Caco-2 (cell line): Measurements from ENCODE around the gene NRDC. TPM values are rescaled to one million over a fixed set of nuclear protein-coding genes. Genes with fewer than 3 reads are reported as not detected.

Experiments used
- BruUV-seq: library from RNA; stranded (reverse); fragments of 400-500 nt; replicated peaks from 2 replicates; lab custom pipeline; 2021; lab: Mats Ljungman, UMichigan
- CTCF ChIA-PET: fragments of 300-600 bp; sonication (Branson Sonifier 250); formaldehyde crosslinking; loops from one replicate; lab custom pipeline; 2022; ENCODE audit warnings: antibody characterized with exemption; lab: Charles Lee
- POLR2A ChIA-PET: fragments of 300-600 bp; sonication (Branson Sonifier 250); formaldehyde crosslinking; loops from one replicate; lab custom pipeline; 2022; ENCODE audit warnings: antibody characterized with exemption; lab: Charles Lee
- DNase-seq, 2 experiments: peaks; one replicate each; pipeline versions ENCODE4 v3.0.0 to v3.0.0-alpha.2; 2020 to 2022
- H3K27me3 ChIP-seq: replicated peaks from 2 replicates; pipeline ENCODE4 v1.6.0; 2011; ENCODE audit warnings: low read length; ENCODE audit not compliant: control insufficient read depth, insufficient read depth
- H3K36me3 ChIP-seq: 2 replicates; pipeline ENCODE4 v1.5.1; 2011; ENCODE audit warnings: low read length; ENCODE audit not compliant: control insufficient read depth, insufficient read depth
- H3K4me1 ChIP-seq: fragments of 250-450 bp; sonication (Bioruptor Pico); 2 replicates; pipeline ENCODE4 v1.5.1; 2020; ENCODE audit warnings: mild to moderate bottlenecking
- H3K4me3 ChIP-seq: 2 replicates; pipeline ENCODE4 v1.5.1; 2011; ENCODE audit warnings: low read depth, mild to moderate bottlenecking, control low read depth, low read length
- H3K9me3 ChIP-seq: fragments of 250-450 bp; sonication (Bioruptor Pico); 2 replicates; pipeline ENCODE4 v1.5.1; 2020; ENCODE audit warnings: mild to moderate bottlenecking, moderate library complexity
- H3K27ac Mint-ChIP-seq: one replicate; pipeline ENCODE4 v1.8.0; 2022; ENCODE audit warnings: mixed read lengths; ENCODE audit not compliant: unreplicated experiment
- H3K27me3 Mint-ChIP-seq: one replicate; pipeline ENCODE4 v1.8.0; 2022; ENCODE audit warnings: mixed read lengths; ENCODE audit not compliant: insufficient read depth, unreplicated experiment
- H3K36me3 Mint-ChIP-seq: one replicate; pipeline ENCODE4 v1.8.0; 2022; ENCODE audit warnings: mild to moderate bottlenecking, mixed read lengths; ENCODE audit not compliant: insufficient read depth, unreplicated experiment
- H3K4me1 Mint-ChIP-seq: one replicate; pipeline ENCODE4 v1.8.0; 2022; ENCODE audit warnings: low read depth, mixed read lengths; ENCODE audit not compliant: unreplicated experiment
- H3K4me3 Mint-ChIP-seq: one replicate; pipeline ENCODE4 v1.8.0; 2022; ENCODE audit warnings: mild to moderate bottlenecking, moderate library complexity, mixed read lengths; ENCODE audit not compliant: unreplicated experiment
- H3K9me3 Mint-ChIP-seq: one replicate; pipeline ENCODE4 v1.8.0; 2022; ENCODE audit warnings: mixed read lengths; ENCODE audit not compliant: unreplicated experiment
- CTCF ChIP-seq, 2 experiments: fragments of 200-600 bp in 1 of 2; IDR thresholded peaks; 1 replicate in 1 of 2; 2 replicates in 1 of 2; pipeline versions ENCODE4 v1.5.1 to v1.8.0; 2011 to 2022; ENCODE audit warnings: antibody characterized with exemption in 1 of 2, control low read depth in 1 of 2, inconsistent platforms in 1 of 2, low read depth in 1 of 2, low read length in 1 of 2, mild to moderate bottlenecking in 1 of 2, moderate library complexity in 1 of 2; ENCODE audit not compliant: insufficient read depth in 1 of 2, severe bottlenecking in 1 of 2, unreplicated experiment in 1 of 2
- intact Hi-C: fragments of 100-400 bp; cut with micrococcal nuclease; formaldehyde crosslinking; loops from one replicate; pipeline ENCODE4 v1.10.0; 2022; ENCODE audit not compliant: unreplicated experiment
- total RNA-seq: library from RNA; stranded (reverse); gene quantifications from 2 replicates; pipeline ENCODE4 v1.2.3, GENCODE V29; 2022

The NRDC gene
- total RNA-seq, 1 experiment from 2014 or later = 109 TPM

GRCh38 chr1:51878308-51878615 lies 265 bp downstream of the NRDC start:
- BruUV-seq = no TSS peak
- no peaks in the 10 kb centered on the region for H3K9me3 Mint-ChIP-seq
- no peak overlapping the region for H3K4me3 Mint-ChIP-seq
- no peak for DNase-seq
- no peak for TF ChIP-seq CTCF (IDR thresholded peaks at IDR 0.05; ENCODE audit: insufficient read depth in 1 of 2, low read depth in 1 of 2, low read length in 1 of 2, severe bottlenecking in 1 of 2, unreplicated experiment in 1 of 2)
- peaks cover 4% of the 10 kb centered on the region for H3K27me3 Mint-ChIP-seq
- POLR2A ChIA-PET = no interaction called here
- H3K9me3 ChIP-seq = no peaks in the 10 kb centered on the region
- CTCF ChIA-PET = interaction anchor here (1.3 kb wide), 1 partner anchor 177 kb away, joined by 3 read pairs; the partner anchor contains the start of gene TXNDC12
- H3K27ac Mint-ChIP-seq = no peak overlapping the region
- H3K27me3 ChIP-seq = no peaks in the 10 kb centered on the region
- no peaks in the 10 kb centered on the region for H3K4me1 Mint-ChIP-seq
- intact Hi-C loops = no loop called here
- peak overlapping the region; percentile 92 for H3K4me3 ChIP-seq
- no peaks in the 10 kb centered on the region for H3K36me3 ChIP-seq
- H3K4me1 ChIP-seq = no peaks in the 10 kb centered on the region
- H3K36me3 Mint-ChIP-seq = no peaks in the 10 kb centered on the region

- TF ChIP-seq CTCF (IDR thresholded peaks at IDR 0.05; ENCODE audit: insufficient read depth in 1 of 2, low read depth in 1 of 2, low read length in 1 of 2, severe bottlenecking in 1 of 2, unreplicated experiment in 1 of 2) = no peak
- Mint-ChIP-seq H3K9me3 (no peaks in the 10 kb centered on the region), H3K4me1 (no peaks in the 10 kb centered on the region), H3K36me3 (no peaks in the 10 kb centered on the region), H3K27ac (no peak overlapping the region), H3K27me3 (peaks cover under 1% of the 10 kb centered on the region), H3K4me3 (no peak overlapping the region)
- POLR2A ChIA-PET = no interaction called here
- no peaks in the 10 kb centered on the region for H3K9me3 ChIP-seq
- H3K36me3 ChIP-seq = no peaks in the 10 kb centered on the region
- H3K4me3 ChIP-seq = peak overlapping the region; percentile 92
- peak in 1 of 2 experiments; percentile 35 for DNase-seq
- no peaks in the 10 kb centered on the region for H3K27me3 ChIP-seq
- BruUV-seq = TSS peak; percentile 50
- CTCF ChIA-PET = no interaction called here
- H3K4me1 ChIP-seq = no peaks in the 10 kb centered on the region
- intact Hi-C loops = no loop called here
Observed at GRCh38 chr1:51877434-51878307, 856 bp downstream of the NRDC start.

GRCh38 chr1:51875836-51876235 lies 2.7 kb downstream of the NRDC start:
- ChIA-PET CTCF (no interaction called here), POLR2A (interaction anchor here (0.6 kb wide), 1 partner anchor 108 kb away, joined by 5 read pairs; no protein-coding TSS in a partner anchor)
- no peak overlapping the region for H3K4me3 Mint-ChIP-seq
- H3K9me3 Mint-ChIP-seq = no peaks in the 10 kb centered on the region
- peaks cover 6% of the 10 kb centered on the region for H3K36me3 Mint-ChIP-seq
- H3K9me3 ChIP-seq = no peaks in the 10 kb centered on the region
- TF ChIP-seq CTCF (IDR thresholded peaks at IDR 0.05; ENCODE audit: insufficient read depth in 1 of 2, low read depth in 1 of 2, low read length in 1 of 2, severe bottlenecking in 1 of 2, unreplicated experiment in 1 of 2) = no peak
- H3K27me3 Mint-ChIP-seq = no peaks in the 10 kb centered on the region
- H3K36me3 ChIP-seq = no peaks in the 10 kb centered on the region
- intact Hi-C loops = no loop called here
- H3K4me1 Mint-ChIP-seq = peaks cover 7% of the 10 kb centered on the region
- H3K27ac Mint-ChIP-seq = no peak overlapping the region
- no peaks in the 10 kb centered on the region for H3K27me3 ChIP-seq
- no TSS peak for BruUV-seq
- no peaks in the 10 kb centered on the region for H3K4me1 ChIP-seq
- H3K4me3 ChIP-seq = no peak overlapping the region
- DNase-seq = no peak
